HL-60 (cell line): ENCODE measurements around the gene ACVR1C.

ENCODE experiments used
- CTCF ChIP-seq: IDR thresholded peaks from one replicate; pipeline ENCODE4 v1.5.1; 2011; ENCODE audit warnings: low read length, control low read depth, inconsistent platforms; ENCODE audit not compliant: insufficient read depth
- GABPA ChIP-seq: IDR thresholded peaks from 2 replicates; pipeline ENCODE4 v1.6.1; 2012; ENCODE audit warnings: low read depth
- POLR2AphosphoS5 ChIP-seq: IDR thresholded peaks from 2 replicates; pipeline ENCODE4 v1.6.1; 2012; ENCODE audit warnings: low read depth
- TF ChIP-seq, protein P1 (sequence below): IDR thresholded peaks from 2 replicates; pipeline ENCODE4 v1.6.1; 2012; ENCODE audit warnings: low read depth; ENCODE audit not compliant: insufficient replicate concordance

DNA sequence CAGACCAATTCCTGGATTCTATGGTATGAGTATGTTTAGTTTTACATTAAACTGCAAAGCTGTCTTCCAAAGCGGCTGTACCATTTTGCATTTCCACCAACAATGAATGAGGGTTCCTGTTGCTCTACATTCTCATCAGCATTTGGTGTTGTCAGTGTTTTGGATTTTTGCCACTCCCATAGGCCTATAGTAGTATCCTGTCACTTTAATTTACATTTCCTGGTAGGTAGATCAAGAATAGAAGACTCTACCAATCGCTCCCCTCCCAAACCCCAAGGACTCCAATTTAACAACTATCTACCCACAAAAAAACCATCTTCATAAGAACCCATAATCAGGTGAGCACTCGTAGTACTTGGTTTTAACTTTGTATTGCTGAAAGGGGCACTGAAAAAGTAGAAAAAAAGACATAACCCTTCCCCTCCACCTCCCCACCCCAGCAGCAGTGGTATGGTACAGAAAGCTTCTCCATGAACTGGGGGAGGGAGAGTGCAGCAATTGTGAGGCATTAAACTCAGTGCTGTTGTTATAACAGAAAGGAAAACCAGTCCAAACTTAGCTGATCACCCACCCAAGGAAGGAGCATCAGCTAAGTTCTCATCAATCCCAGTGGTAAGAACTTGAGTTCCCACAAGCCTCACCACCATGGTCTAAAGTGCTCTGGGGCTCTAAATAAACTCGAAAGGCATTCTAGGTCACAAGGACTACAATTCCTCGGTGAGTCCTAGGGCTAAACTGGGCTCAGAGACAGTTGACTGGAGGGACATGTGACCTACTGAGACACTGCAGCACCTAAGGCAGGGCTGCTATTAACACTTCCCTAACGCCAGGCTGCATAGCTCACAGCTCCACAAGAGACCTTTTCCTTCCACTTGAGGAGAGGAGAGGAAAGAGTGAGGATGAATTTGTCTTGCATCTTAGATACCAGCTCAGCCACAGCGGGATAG, 149.3 kb downstream of the ACVR1C start:
- TF ChIP-seq CTCF (no peak), POLR2AphosphoS5 (no peak), GABPA (no peak)
- TF ChIP-seq, protein P1, sequence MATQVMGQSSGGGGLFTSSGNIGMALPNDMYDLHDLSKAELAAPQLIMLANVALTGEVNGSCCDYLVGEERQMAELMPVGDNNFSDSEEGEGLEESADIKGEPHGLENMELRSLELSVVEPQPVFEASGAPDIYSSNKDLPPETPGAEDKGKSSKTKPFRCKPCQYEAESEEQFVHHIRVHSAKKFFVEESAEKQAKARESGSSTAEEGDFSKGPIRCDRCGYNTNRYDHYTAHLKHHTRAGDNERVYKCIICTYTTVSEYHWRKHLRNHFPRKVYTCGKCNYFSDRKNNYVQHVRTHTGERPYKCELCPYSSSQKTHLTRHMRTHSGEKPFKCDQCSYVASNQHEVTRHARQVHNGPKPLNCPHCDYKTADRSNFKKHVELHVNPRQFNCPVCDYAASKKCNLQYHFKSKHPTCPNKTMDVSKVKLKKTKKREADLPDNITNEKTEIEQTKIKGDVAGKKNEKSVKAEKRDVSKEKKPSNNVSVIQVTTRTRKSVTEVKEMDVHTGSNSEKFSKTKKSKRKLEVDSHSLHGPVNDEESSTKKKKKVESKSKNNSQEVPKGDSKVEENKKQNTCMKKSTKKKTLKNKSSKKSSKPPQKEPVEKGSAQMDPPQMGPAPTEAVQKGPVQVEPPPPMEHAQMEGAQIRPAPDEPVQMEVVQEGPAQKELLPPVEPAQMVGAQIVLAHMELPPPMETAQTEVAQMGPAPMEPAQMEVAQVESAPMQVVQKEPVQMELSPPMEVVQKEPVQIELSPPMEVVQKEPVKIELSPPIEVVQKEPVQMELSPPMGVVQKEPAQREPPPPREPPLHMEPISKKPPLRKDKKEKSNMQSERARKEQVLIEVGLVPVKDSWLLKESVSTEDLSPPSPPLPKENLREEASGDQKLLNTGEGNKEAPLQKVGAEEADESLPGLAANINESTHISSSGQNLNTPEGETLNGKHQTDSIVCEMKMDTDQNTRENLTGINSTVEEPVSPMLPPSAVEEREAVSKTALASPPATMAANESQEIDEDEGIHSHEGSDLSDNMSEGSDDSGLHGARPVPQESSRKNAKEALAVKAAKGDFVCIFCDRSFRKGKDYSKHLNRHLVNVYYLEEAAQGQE, result no peak
